HepG2 (cell line): Measurements from ENCODE around the gene CHKA. TPM values are rescaled to one million over a fixed set of nuclear protein-coding genes. Genes with fewer than 3 reads are reported as not detected.

Experiments
- ADNP ChIP-seq: sonication (generic); formaldehyde crosslinking; IDR thresholded peaks from 2 replicates; pipeline ENCODE4 v1.4.0; 2020; ENCODE audit warnings: missing genetic modification reagents
- ARHGAP35 ChIP-seq: sonication (generic); formaldehyde crosslinking; IDR thresholded peaks from 2 replicates; pipeline ENCODE4 v1.9.0; 2022; ENCODE audit warnings: mild to moderate bottlenecking, inconsistent platforms, moderate library complexity, missing genetic modification reagents, borderline replicate concordance
- BCL6 ChIP-seq: IDR thresholded peaks from 2 replicates; pipeline ENCODE4 v1.6.1; 2016; ENCODE audit warnings: missing genetic modification reagents, missing compliant biosample characterization
- BHLHE40 ChIP-seq: IDR thresholded peaks from 2 replicates; pipeline ENCODE4 v1.6.1; 2011; ENCODE audit warnings: low read length, improper control_type of control experiment
- FOXO1 ChIP-seq: sonication (generic); formaldehyde crosslinking; IDR thresholded peaks from 2 replicates; pipeline ENCODE4 v1.4.0; 2020; ENCODE audit warnings: missing genetic modification reagents
- HMGXB4 ChIP-seq, 2 experiments: sonication (generic) in 1 of 2; formaldehyde crosslinking in 1 of 2; IDR thresholded peaks; 2 replicates each; pipeline versions ENCODE4 v1.4.0 to v1.6.1; 2018 to 2020; ENCODE audit warnings: missing genetic modification reagents in 2 of 2, borderline replicate concordance in 1 of 2, low read depth in 1 of 2, mild to moderate bottlenecking in 1 of 2, missing biosample characterization in 1 of 2
- NFKB2 ChIP-seq: sonication (generic); formaldehyde crosslinking; IDR thresholded peaks from 2 replicates; pipeline ENCODE4 v1.4.0; 2020; ENCODE audit warnings: missing genetic modification reagents, borderline replicate concordance
- NFKBIZ ChIP-seq: IDR thresholded peaks from 2 replicates; pipeline ENCODE4 v1.6.1; 2018; ENCODE audit warnings: missing genetic modification reagents, missing compliant biosample characterization
- PRDM15 ChIP-seq: sonication (generic); formaldehyde crosslinking; IDR thresholded peaks from 2 replicates; pipeline ENCODE4 v1.4.0; 2020; ENCODE audit warnings: missing genetic modification reagents
- RARG ChIP-seq: sonication (generic); formaldehyde crosslinking; IDR thresholded peaks from 2 replicates; pipeline ENCODE4 v1.4.0; 2020; ENCODE audit warnings: low read depth, mild to moderate bottlenecking, missing genetic modification reagents
- SMARCC2 ChIP-seq: fragments of 450-650 bp; IDR thresholded peaks from 2 replicates; pipeline ENCODE4 v1.6.1; 2017; ENCODE audit warnings: antibody characterized with exemption, mild to moderate bottlenecking
- SMYD3 ChIP-seq: sonication (generic); formaldehyde crosslinking; IDR thresholded peaks from 2 replicates; pipeline ENCODE4 v1.8.1; 2023; ENCODE audit warnings: mild to moderate bottlenecking, missing genetic modification reagents
- ZBTB33 ChIP-seq: sonication (generic); formaldehyde crosslinking; IDR thresholded peaks from 2 replicates; pipeline ENCODE4 v1.4.0; 2020; ENCODE audit warnings: missing genetic modification reagents
- ZFP36 ChIP-seq: fragments of 150-350 bp; IDR thresholded peaks from 2 replicates; pipeline ENCODE4 v1.6.1; 2018; ENCODE audit warnings: borderline replicate concordance, low read length, low read depth; ENCODE audit not compliant: partially characterized antibody
- ZNF142 ChIP-seq: sonication (generic); formaldehyde crosslinking; IDR thresholded peaks from 2 replicates; pipeline ENCODE4 v1.4.0; 2020; ENCODE audit warnings: missing genetic modification reagents
- polyA plus RNA-seq, 8 experiments: library from polyadenylated mRNA; depleted of rRNA in 3 of 8; stranded (reverse) in 7 of 8; unstranded in 1 of 8; fragments of >200 nt; fragmentation: Illumina TruSeq in 4 of 8; extraction: Trizol in 4 of 8; gene quantifications; 2 replicates each; pipeline versions ENCODE4 v1.2.1 to v1.2.3, GENCODE V29; 2011 to 2016; ENCODE audit warnings: low read depth in 4 of 8, missing spikeins in 1 of 8, mixed read lengths in 1 of 8; ENCODE audit not compliant: insufficient read depth in 1 of 8
- total RNA-seq, 5 experiments: library from RNA; depleted of rRNA; stranded (reverse); fragments of >200 nt; fragmentation: Illumina TruSeq; extraction: Trizol; gene quantifications; 2 replicates each; pipeline ENCODE4 v1.2.3, GENCODE V29; 2016; ENCODE audit warnings: low read depth in 1 of 5

Gene CHKA
- total and polyA plus RNA-seq, 2 of the 13 experiments (the other 11 are each of a cell fraction or from before 2014, with no cell fraction given), result 71.6 to 92.7 TPM

- TF ChIP-seq HMGXB4 (CRISPR knock-in tag; IDR thresholded peaks at IDR 0.05; ENCODE audit: borderline replicate concordance in 1 of 2, low read depth in 1 of 2), result peak; percentile 52 to 79; a peak in 1 of 4 replicates
- TF ChIP-seq ZBTB33, result peak; percentile 5; the same call in 1 of the 2 replicates
- no peak for TF ChIP-seq PRDM15 (CRISPR knock-in tag)
- TF ChIP-seq RARG, result no peak
- no peak for TF ChIP-seq ADNP
- no peak for TF ChIP-seq SMARCC2
- TF ChIP-seq ZFP36, result no peak
- TF ChIP-seq SMYD3 (CRISPR knock-in tag), result no peak
- TF ChIP-seq ZNF142, result no peak
- peak; percentile 45; the same call in 1 of the 2 replicates for TF ChIP-seq NFKB2 (CRISPR knock-in tag)
- 0 out of 2 replicates have a peak, but pooled peaks have one; percentile 23 for TF ChIP-seq BCL6
- peak; percentile 45 for TF ChIP-seq FOXO1
- TF ChIP-seq BHLHE40, result no peak; the same call in 1 of the 2 replicates
- TF ChIP-seq NFKBIZ (CRISPR knock-in tag), result no peak
- TF ChIP-seq ARHGAP35 (CRISPR knock-in tag), result peak; percentile 71; the same call in 1 of the 2 replicates
These were observed 90.7 kb downstream of the CHKA start, which contains the start of gene NDUFS8 (continued) for GRCh38 chr11:68030318-68031143.
